Stimulated activated CD4-positive, alpha-beta T cell treated with anti-CD3 and anti-CD28 coated beads, TNF-alpha, amount 100 ng/mL, for 1 hour (primary cell): ENCODE measurements around the gene MCM10.

ENCODE experiments used
- DNase-seq, 3 donors: peaks; one replicate each; pipeline ENCODE4 v3.0.0-alpha.2; 2020; ENCODE audit warnings: low read depth in 3 of 3, low spot score in 1 of 3

Gene MCM10

DNA sequence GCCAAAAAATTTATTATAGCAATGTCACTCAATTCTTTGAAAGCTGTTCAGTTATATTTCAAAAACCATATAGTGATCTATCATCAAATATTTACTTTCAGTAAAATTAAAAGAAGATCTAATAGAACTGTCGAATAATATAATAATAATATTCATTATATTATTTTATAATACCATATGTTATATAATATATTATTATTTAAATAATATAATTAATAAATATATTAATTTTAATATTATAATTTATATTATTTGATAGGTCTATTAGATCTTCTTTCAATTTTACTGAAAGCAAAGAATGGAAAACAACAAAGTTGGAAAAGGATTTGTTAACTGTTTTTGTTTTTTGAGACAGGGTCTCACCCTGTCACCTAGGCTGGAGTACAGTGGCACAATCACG is 95.3 kb downstream of the MCM10 start:
- no peak for DNase-seq

DNA sequence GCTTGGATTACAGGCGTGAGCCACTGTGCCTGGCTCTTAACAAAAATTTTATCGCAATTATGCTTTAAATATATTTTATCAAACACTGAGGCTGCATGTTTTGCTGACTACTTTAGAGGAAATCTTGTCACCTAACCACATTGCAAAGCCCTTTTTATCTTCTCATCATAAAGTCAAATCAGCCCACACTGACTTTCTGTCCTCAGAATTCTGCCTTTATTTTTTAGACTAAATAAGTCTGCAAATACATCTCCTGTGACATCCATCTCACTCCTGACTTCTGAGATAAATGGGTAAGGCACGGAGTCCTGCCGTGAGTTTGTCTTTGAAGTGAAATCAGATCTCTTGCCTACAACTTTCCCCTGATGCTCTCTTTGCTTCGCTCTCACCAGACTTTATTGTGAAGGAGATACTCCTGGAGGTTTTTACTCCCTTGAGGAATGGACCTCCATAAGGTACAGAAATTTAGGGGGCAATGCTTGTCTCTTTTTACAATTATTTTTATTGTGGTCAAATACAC is 96.3 kb downstream of the MCM10 start:
- no peak for DNase-seq
